Stomach (tissue), 9 donors: ENCODE data around the gene RING1. TPM values are rescaled to one million over a fixed set of nuclear protein-coding genes. Genes with fewer than 3 reads are reported as not detected.

ENCODE experiments used
- DNase-seq, 2 donors: peaks; one replicate each; pipeline versions ENCODE4 v3.0.0 to v3.0.0-alpha.2; 2013 to 2019
- H3K27ac ChIP-seq, 5 donors: fragments of 200-600 bp in 4 of 5; sonication (generic) in 4 of 5; one replicate each; pipeline ENCODE4 v1.5.1; 2013 to 2019; ENCODE audit warnings: mild to moderate bottlenecking in 1 of 5, moderate library complexity in 1 of 5
- H3K27me3 ChIP-seq, 3 donors: fragments of 200-600 bp; sonication (generic); one replicate each; pipeline ENCODE4 v1.5.1; 2017 to 2019; ENCODE audit warnings: mixed run types in 1 of 3
- H3K36me3 ChIP-seq, 4 donors: fragments of 200-600 bp; sonication (generic); 1 replicate in 3 of 4; 2 replicates in 1 of 4; pipeline ENCODE4 v1.5.1; 2016 to 2019
- H3K4me1 ChIP-seq, 4 donors: fragments of 200-600 bp; sonication (generic); one replicate each; pipeline ENCODE4 v1.5.1; 2016 to 2019
- H3K4me3 ChIP-seq, 4 donors: fragments of 200-600 bp; sonication (generic) in 3 of 4; one replicate each; pipeline ENCODE4 v1.5.1; 2016 to 2019; ENCODE audit warnings: mild to moderate bottlenecking in 1 of 4
- H3K9me3 ChIP-seq, 4 donors: fragments of 200-600 bp; sonication (generic); one replicate each; pipeline ENCODE4 v1.5.1; 2016 to 2019
- EP300 ChIP-seq: sonication (generic); formaldehyde crosslinking; IDR thresholded peaks from one replicate; pipeline ENCODE4 v1.6.1; 2017; ENCODE audit warnings: antibody characterized with exemption
- POLR2A ChIP-seq, 4 donors: fragments of 450-650 bp; IDR thresholded peaks; one replicate each; pipeline ENCODE4 v1.6.1; 2016; ENCODE audit warnings: antibody characterized with exemption in 4 of 4, control low read depth in 2 of 4, mild to moderate bottlenecking in 1 of 4, moderate library complexity in 1 of 4
- POLR2AphosphoS5 ChIP-seq, 3 donors: sonication (generic); formaldehyde crosslinking; IDR thresholded peaks; one replicate each; pipeline ENCODE4 v1.6.1; 2016; ENCODE audit warnings: antibody characterized with exemption in 3 of 3
- WGBS, 5 donors: extraction: QIAGEN DNeasy Blood & Tissue Kit in 3 of 5; methylation state at CpG; one replicate each; pipeline versions ENCODE4 v1.1.5 to v1.1.7; 2013 to 2018; 5-methylcytosine and 5-hydroxymethylcytosine counted together
- intact Hi-C: fragments of 100-400 bp; cut with DNase I; formaldehyde crosslinking; loops from one replicate; pipeline ENCODE4 v1.15.1; 2023; ENCODE audit warnings: low total_unique reads
- polyA plus RNA-seq, 3 donors: library from polyadenylated mRNA; stranded (reverse); fragments of 200-250 nt; gene quantifications; one replicate each; pipeline ENCODE4 v1.2.3, GENCODE V29; 2013
- total RNA-seq, 5 donors: library from RNA; depleted of rRNA; stranded (reverse); fragments of >200 nt; gene quantifications; one replicate each; pipeline versions ENCODE4 v1.1.0 to v1.2.3, GENCODE V29; 2014 to 2016
- TF ChIP-seq, protein P1 (sequence below), 7 experiments: fragments of 450-650 bp in 4 of 7; fragments of 200-600 bp in 3 of 7; sonication (generic) in 3 of 7; IDR thresholded peaks; one replicate each; pipeline ENCODE4 v1.5.1; 2016 to 2019; ENCODE audit warnings: antibody characterized with exemption in 7 of 7, control low read depth in 2 of 7, mild to moderate bottlenecking in 1 of 7
- donor health status: healthy with polysubstance abuse.
- donor health status: Bipolar disorder and iron deficiency.
- donor health status: healthy.

RING1 gene
- total and polyA plus RNA-seq, 8 donors: 14.3 to 140 (median 28.9) TPM

DNA sequence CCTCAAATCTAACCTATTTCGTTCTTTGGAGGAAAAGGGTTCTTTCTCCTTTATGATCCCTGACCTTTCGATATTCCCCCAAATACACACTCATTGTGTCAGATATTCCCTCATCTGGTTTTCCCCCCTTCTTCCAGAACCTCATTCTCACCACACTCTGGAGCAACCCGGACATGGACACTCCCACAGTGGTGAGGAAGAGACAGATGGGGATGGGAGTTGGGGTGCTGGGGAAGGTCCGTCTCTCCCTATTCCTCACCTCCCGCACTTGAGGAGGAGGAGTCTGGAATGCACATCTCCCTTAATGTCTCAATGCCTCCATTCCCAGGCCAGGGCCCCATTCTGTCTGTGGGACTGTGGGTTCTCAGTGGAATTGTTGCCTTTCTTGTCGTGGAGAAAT is 6.4 kb upstream of the RING1 start:
- intact Hi-C loops: no loop called here
- no peak for DNase-seq
- Histone ChIP-seq H3K27ac (peak overlapping the region in 4 of 5 donors; percentile 95 to 98 (median 98)), H3K4me3 (peak overlapping the region; percentile 77 to 94 (median 86)), H3K36me3 (peaks cover 22 to 36% (median 30%) of the 10 kb centered on the region in 4 donors), H3K4me1 (peaks cover 60 to 80% (median 77%) of the 10 kb centered on the region in 4 donors), H3K9me3 (no peaks in the 10 kb centered on the region), H3K27me3 (no peaks in the 10 kb centered on the region)
- TF ChIP-seq, protein P1, sequence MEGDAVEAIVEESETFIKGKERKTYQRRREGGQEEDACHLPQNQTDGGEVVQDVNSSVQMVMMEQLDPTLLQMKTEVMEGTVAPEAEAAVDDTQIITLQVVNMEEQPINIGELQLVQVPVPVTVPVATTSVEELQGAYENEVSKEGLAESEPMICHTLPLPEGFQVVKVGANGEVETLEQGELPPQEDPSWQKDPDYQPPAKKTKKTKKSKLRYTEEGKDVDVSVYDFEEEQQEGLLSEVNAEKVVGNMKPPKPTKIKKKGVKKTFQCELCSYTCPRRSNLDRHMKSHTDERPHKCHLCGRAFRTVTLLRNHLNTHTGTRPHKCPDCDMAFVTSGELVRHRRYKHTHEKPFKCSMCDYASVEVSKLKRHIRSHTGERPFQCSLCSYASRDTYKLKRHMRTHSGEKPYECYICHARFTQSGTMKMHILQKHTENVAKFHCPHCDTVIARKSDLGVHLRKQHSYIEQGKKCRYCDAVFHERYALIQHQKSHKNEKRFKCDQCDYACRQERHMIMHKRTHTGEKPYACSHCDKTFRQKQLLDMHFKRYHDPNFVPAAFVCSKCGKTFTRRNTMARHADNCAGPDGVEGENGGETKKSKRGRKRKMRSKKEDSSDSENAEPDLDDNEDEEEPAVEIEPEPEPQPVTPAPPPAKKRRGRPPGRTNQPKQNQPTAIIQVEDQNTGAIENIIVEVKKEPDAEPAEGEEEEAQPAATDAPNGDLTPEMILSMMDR (IDR thresholded peaks at IDR 0.05): no peak
- TF ChIP-seq POLR2AphosphoS5 (IDR thresholded peaks at IDR 0.05) (no peak), POLR2A (IDR thresholded peaks at IDR 0.05) (no peak), EP300 (no peak)
- WGBS, 5 donors: 46 to 73% (median 51%) methylated on average over 6 of the region's 6 CpGs

DNA sequence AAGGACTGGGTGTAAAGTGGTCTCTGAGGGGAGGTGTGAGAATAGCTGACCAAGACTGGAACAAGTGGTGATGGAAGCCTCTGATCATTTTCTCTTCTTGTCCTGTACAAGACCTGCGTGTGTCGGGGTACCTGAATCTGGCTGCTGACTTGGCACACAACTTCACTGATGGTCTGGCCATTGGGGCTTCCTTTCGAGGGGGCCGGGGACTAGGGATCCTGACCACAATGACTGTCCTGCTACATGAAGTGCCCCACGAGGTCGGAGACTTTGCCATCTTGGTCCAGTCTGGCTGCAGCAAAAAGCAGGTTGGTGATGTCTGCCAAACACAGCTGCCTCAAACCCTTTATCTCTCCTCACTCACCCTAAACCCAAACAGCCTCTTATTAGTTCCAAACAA is 5.5 kb upstream of the RING1 start:
- TF ChIP-seq EP300 (no peak), POLR2AphosphoS5 (IDR thresholded peaks at IDR 0.05) (no peak), POLR2A (IDR thresholded peaks at IDR 0.05) (no peak)
- TF ChIP-seq, protein P1 (IDR thresholded peaks at IDR 0.05): no peak
- H3K36me3 ChIP-seq: peaks cover 17 to 27% (median 23%) of the 10 kb centered on the region in 4 donors
- H3K4me1 ChIP-seq: peaks cover 57 to 80% (median 77%) of the 10 kb centered on the region in 4 donors
- H3K27ac ChIP-seq: no peak overlapping the region
- 60 to 86% (median 72%) methylated on average over 5 to 6 of the region's 6 CpGs for WGBS, 5 donors
- no peaks in the 10 kb centered on the region for H3K9me3 ChIP-seq
- H3K27me3 ChIP-seq: no peaks in the 10 kb centered on the region
- peak overlapping the region in 2 of 4 donors; percentile 91 to 94 for H3K4me3 ChIP-seq
- DNase-seq: peak in 1 of 2 donors; percentile 1
- intact Hi-C loops: no loop called here

DNA sequence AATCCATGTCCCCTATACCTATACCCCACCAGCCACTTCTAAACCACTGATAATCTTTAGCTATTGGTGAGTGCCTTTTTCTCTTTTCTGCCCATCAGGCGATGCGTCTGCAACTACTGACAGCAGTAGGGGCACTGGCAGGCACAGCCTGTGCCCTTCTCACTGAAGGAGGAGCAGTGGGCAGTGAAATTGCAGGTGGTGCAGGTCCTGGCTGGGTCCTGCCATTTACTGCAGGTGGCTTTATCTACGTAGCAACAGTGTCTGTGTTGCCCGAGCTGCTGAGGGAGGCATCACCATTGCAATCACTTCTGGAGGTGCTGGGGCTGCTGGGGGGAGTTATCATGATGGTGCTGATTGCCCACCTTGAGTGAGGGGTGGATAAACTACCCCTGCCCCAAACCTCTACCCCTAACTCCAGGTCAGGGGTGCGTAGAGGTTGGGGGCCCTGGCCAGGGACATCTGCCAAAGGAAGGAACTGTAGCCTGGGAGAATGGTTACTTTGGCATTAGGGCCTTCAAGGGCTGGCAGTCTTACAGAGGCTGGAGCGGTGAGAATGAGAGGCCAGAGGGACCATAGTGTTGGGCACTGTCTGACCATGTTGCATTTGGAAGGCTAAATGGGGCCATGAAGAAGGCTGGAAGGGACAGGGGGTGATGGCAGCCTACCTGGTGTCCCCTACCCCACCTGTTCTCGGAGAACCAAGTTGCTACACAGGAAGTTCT is 4.7 kb upstream of the RING1 start:
- H3K27me3 ChIP-seq: no peaks in the 10 kb centered on the region
- no peak for TF ChIP-seq EP300
- TF ChIP-seq, protein P1 (IDR thresholded peaks at IDR 0.05): no peak
- TF ChIP-seq POLR2AphosphoS5 (IDR thresholded peaks at IDR 0.05): no peak
- TF ChIP-seq POLR2A (IDR thresholded peaks at IDR 0.05): no peak
- H3K27ac ChIP-seq: peak overlapping the region in 2 of 5 donors; percentile 81
- WGBS, 5 donors: 56 to 84% (median 67%) methylated on average over 7 of the region's 7 CpGs
- peaks cover 50 to 72% (median 69%) of the 10 kb centered on the region in 4 donors for H3K4me1 ChIP-seq
- no peaks in the 10 kb centered on the region for H3K9me3 ChIP-seq
- peaks cover 17 to 24% (median 22%) of the 10 kb centered on the region in 4 donors for H3K36me3 ChIP-seq
- peak in 1 of 2 donors; percentile 4 for DNase-seq
- peak overlapping the region in 1 of 4 donors; percentile 74 for H3K4me3 ChIP-seq
- intact Hi-C loops: no loop called here

DNA sequence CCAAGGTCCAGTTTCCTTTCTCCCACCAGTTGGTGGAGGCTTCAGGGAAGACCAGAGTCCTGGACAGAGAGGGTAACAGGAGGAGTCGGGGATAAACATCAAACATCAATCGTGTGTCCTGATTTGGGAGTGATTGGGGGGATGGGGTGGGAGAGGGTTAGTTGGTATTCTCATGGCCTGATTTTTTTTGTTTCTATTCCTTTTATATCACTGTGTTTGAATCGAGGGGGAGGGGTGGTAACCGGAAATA is 4.2 kb upstream of the RING1 start:
- peaks cover 50 to 74% (median 69%) of the 10 kb centered on the region in 4 donors for H3K4me1 ChIP-seq
- no peak for DNase-seq
- H3K27ac ChIP-seq: peak overlapping the region in 3 of 5 donors; percentile 81 to 86 (median 81)
- peaks cover 17 to 24% (median 22%) of the 10 kb centered on the region in 4 donors for H3K36me3 ChIP-seq
- no peaks in the 10 kb centered on the region for H3K9me3 ChIP-seq
- WGBS, 5 donors: 1 to 5% (median 3%) methylated on average over 4 of the region's 4 CpGs
- H3K4me3 ChIP-seq: peak overlapping the region; percentile 59 to 83 (median 72)
- TF ChIP-seq, protein P1 (IDR thresholded peaks at IDR 0.05): no peak
- TF ChIP-seq EP300: no peak
- TF ChIP-seq POLR2A (IDR thresholded peaks at IDR 0.05): no peak
- TF ChIP-seq POLR2AphosphoS5 (IDR thresholded peaks at IDR 0.05): no peak
- intact Hi-C loops: no loop called here
- no peaks in the 10 kb centered on the region for H3K27me3 ChIP-seq
